Activated naive CD4-positive, alpha-beta T cell treated with anti-CD3 and anti-CD28 coated beads for 36 hours (primary cell): ENCODE data around the gene DCHS1. TPM values are rescaled to one million over a fixed set of nuclear protein-coding genes. Genes with fewer than 3 reads are reported as not detected.

ENCODE experiments used
- total RNA-seq, 2 experiments: library from RNA; stranded (reverse); gene quantifications; one replicate each; pipeline ENCODE4 v1.2.3, GENCODE V29; 2021

The DCHS1 gene
- total RNA-seq, 2 experiments from 2014 or later, result 0.79 to 0.88 TPM

Other genes with a start within 250 kb of the DCHS1 start
- 10 to 100 TPM; 44.5 to 45.1 TPM for gene APBB1, start 236.7 kb downstream of the DCHS1 start, total RNA-seq
- gene HPX, start 214.8 kb downstream of the DCHS1 start, total RNA-seq, result under 1 TPM in 1 of 2 experiments, not detected in 1; 0.64 TPM
- 1 to 10 TPM; 7.7 to 9.4 TPM for gene TRIM3, start 181.9 kb downstream of the DCHS1 start, total RNA-seq
- gene ARFIP2, start 174.5 kb downstream of the DCHS1 start, total RNA-seq, result 10 to 100 TPM; 33.5 to 37.9 TPM
- gene TIMM10B, start 174.3 kb downstream of the DCHS1 start, total RNA-seq, result 10 to 100 TPM; 35.1 to 41.7 TPM
- gene DNHD1, start 158.5 kb downstream of the DCHS1 start, total RNA-seq, result 10 to 100 TPM; 18.2 to 19.3 TPM
- 10 to 100 TPM; 31.9 to 33.5 TPM for gene RRP8, start 52.2 kb downstream of the DCHS1 start, total RNA-seq
- 10 to 100 TPM; 65.2 to 65.7 TPM for gene ILK, start 52.0 kb downstream of the DCHS1 start, total RNA-seq
- gene TAF10, start 43.6 kb downstream of the DCHS1 start, total RNA-seq, result 100 to 1,000 TPM; 151 to 156 TPM
- gene TPP1, start 36.4 kb downstream of the DCHS1 start, total RNA-seq, result 10 to 100 TPM; 25.7 to 28.5 TPM
- gene MRPL17, start 27.5 kb upstream of the DCHS1 start, total RNA-seq, result 100 to 1,000 TPM in 1 of 2 experiments, 10 to 100 TPM in 1; 99.7 to 102 TPM
- under 1 TPM in 1 of 2 experiments, not detected in 1; 0.05 TPM for gene OR2AG2, start 116.2 kb upstream of the DCHS1 start, total RNA-seq
- not detected for gene OR2AG1, start 127.2 kb upstream of the DCHS1 start, total RNA-seq
- gene OR6A2, start 143.9 kb upstream of the DCHS1 start, total RNA-seq, result under 1 TPM in 1 of 2 experiments, not detected in 1; 0.05 TPM
- not detected for gene OR10A5, start 189.9 kb upstream of the DCHS1 start, total RNA-seq
- not detected for gene OR10A2, start 207.2 kb upstream of the DCHS1 start, total RNA-seq
- gene OR10A4, start 220.8 kb upstream of the DCHS1 start, total RNA-seq, result not detected
- gene OR2D2, start 236.7 kb upstream of the DCHS1 start, total RNA-seq, result not detected